GM12874 (cell line): Measurements from ENCODE around the gene TMCC1.

Source experiments
- CTCF ChIP-seq: IDR thresholded peaks from 2 replicates; pipeline ENCODE4 v1.5.1; 2011; ENCODE audit warnings: low read depth, mild to moderate bottlenecking, control low read depth, low read length, moderate library complexity; ENCODE audit not compliant: insufficient read depth

TMCC1 gene

GRCh38 chr3:129934234-129935123 is 41.0 kb upstream of the TMCC1 start:
- peak; percentile 76 for TF ChIP-seq CTCF

- no peak for TF ChIP-seq CTCF
Observed at GRCh38 chr3:129933471-129933870, 40.0 kb upstream of the TMCC1 start.

GRCh38 chr3:129929383-129929782 is 35.9 kb upstream of the TMCC1 start:
- no peak for TF ChIP-seq CTCF

GRCh38 chr3:129927072-129927471 is 33.6 kb upstream of the TMCC1 start:
- no peak for TF ChIP-seq CTCF

GRCh38 chr3:129919806-129920205 is 26.3 kb upstream of the TMCC1 start:
- TF ChIP-seq CTCF, result no peak

GRCh38 chr3:129919357-129919756 is 25.8 kb upstream of the TMCC1 start:
- no peak for TF ChIP-seq CTCF

- TF ChIP-seq CTCF, result no peak
Observed at GRCh38 chr3:129918461-129918860, 24.9 kb upstream of the TMCC1 start.
